NB4 (cell line): ENCODE data around the gene NET1.

Experiments used
- DNase-seq: peaks from one replicate; pipeline ENCODE4 v3.0.0; 2010; ENCODE audit warnings: low read depth
- H3K4me3 ChIP-seq: one replicate; pipeline ENCODE4 v1.5.1; 2011; ENCODE audit warnings: mild to moderate bottlenecking, low read depth, low read length, moderate library complexity
- MYC ChIP-seq: IDR thresholded peaks from 2 replicates; pipeline ENCODE4 v1.6.1; 2011; ENCODE audit warnings: low read depth, low read length
- POLR2A ChIP-seq: IDR thresholded peaks from 2 replicates; pipeline ENCODE4 v1.6.1; 2011; ENCODE audit warnings: mild to moderate bottlenecking; ENCODE audit not compliant: insufficient read length; ENCODE audit errors: extremely low read depth
- TF ChIP-seq, protein P1 (sequence below): IDR thresholded peaks from one replicate; pipeline ENCODE4 v1.5.1; 2012; ENCODE audit warnings: low read depth, low read length
- TF ChIP-seq, protein P2 (sequence below): IDR thresholded peaks from 2 replicates; pipeline ENCODE4 v1.6.1; 2011; ENCODE audit warnings: low read depth, low read length

Gene NET1

DNA sequence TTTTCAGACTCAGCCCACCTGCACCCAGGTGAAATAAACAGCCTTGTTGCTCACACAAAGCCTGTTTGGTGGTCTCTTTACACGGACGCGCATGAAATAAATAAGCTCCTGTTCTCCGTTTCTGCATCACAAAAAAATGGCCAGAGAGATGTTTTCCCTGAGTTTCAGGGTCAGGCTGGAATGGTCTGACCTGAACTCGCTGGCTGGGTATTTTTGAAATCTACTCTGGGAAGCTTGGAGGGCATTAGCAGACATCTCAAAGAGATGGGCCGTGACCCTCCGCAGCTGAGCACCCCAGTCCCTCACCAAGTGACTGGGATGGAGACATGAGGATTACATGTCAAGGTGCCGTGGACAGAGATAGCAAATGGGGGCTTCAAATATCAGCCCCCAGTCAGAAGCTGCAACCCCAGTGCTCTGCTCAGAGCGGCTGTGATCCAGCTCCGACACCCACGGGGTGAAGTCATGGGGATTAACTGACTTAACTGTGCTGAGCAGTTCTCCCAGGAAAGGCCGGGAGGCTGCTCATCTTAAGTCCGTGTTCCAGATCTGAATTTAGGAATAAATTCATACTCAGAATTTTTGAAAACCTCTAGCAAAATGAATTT is 64.7 kb downstream of the NET1 start:
- TF ChIP-seq, protein P1, sequence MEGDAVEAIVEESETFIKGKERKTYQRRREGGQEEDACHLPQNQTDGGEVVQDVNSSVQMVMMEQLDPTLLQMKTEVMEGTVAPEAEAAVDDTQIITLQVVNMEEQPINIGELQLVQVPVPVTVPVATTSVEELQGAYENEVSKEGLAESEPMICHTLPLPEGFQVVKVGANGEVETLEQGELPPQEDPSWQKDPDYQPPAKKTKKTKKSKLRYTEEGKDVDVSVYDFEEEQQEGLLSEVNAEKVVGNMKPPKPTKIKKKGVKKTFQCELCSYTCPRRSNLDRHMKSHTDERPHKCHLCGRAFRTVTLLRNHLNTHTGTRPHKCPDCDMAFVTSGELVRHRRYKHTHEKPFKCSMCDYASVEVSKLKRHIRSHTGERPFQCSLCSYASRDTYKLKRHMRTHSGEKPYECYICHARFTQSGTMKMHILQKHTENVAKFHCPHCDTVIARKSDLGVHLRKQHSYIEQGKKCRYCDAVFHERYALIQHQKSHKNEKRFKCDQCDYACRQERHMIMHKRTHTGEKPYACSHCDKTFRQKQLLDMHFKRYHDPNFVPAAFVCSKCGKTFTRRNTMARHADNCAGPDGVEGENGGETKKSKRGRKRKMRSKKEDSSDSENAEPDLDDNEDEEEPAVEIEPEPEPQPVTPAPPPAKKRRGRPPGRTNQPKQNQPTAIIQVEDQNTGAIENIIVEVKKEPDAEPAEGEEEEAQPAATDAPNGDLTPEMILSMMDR: no peak
- TF ChIP-seq MYC (no peak), POLR2A (no peak)
- TF ChIP-seq, protein P2, sequence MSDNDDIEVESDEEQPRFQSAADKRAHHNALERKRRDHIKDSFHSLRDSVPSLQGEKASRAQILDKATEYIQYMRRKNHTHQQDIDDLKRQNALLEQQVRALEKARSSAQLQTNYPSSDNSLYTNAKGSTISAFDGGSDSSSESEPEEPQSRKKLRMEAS: no peak
- H3K4me3 ChIP-seq: no peak overlapping the region
- no peak for DNase-seq

DNA sequence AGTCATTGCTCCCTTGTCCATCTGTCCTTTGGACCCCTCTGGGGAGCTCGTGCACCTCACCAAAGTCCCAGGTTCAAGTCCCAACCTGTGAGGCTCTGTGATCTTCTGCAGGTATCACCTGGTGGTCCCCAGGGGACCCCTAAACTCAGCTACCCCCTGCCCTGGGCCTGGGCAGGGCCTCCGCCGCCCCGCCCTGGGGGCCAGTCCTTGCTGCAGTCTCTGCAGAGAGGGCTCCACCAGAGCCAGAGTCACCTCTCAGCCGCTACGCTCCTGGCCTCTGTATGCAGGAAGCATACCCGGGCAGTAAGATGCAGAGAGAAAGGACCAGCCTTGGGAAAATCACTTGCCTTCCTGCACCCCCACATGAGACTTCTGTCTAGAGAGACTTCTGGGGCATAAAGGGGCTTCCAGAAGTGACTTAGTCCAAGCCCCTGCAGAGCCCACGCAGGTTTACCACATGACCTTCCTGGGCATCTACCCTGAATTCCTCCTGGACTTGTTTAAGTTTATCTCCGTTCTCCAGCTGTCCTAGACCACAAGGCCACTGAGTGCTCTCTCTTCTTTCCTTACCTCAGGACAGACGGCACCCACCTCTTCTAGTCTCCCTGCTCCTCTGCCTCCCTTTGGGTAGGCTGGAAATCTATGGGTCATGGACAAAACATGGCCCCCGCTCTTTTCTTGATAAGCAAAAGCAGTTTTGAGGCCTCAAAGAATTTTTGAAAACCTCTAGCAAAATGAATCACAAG is 65.8 kb downstream of the NET1 start:
- DNase-seq: no peak
- TF ChIP-seq POLR2A (no peak), MYC (no peak)
- TF ChIP-seq, protein P1: no peak
- TF ChIP-seq, protein P2: no peak
- no peak overlapping the region for H3K4me3 ChIP-seq

DNA sequence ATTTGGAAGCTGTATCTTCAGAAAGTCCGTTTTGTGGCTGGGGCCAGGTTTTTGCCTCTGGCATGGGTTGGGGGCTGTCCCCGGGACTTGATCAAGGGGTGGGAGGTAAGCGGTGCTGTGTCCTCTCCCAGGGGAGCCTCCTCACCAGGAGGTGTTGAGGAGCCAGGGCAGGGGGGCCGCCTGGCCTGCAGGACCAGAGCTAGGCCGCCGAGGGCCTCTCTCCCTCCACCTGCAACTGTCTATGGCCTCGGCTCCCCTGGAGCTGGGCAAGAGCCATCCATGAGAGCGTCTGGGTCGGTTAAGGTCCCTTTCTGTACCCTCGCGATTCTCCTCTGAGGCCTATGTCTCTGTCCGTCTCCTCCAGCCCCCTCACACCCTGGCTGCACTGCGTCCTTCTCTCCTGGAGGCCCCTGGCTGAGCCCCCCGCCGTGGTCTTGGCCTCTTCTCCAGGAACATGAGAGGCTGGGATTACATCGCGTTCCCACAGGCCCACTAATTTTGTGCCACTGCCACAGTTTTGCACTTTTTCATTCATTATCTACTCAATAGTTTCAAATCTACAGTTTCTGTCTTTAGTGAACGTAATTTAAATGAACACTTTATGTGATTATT is 66.4 kb downstream of the NET1 start:
- no peak overlapping the region for H3K4me3 ChIP-seq
- TF ChIP-seq, protein P2: no peak
- TF ChIP-seq MYC (no peak), POLR2A (no peak)
- TF ChIP-seq, protein P1: no peak
- DNase-seq: no peak

DNA sequence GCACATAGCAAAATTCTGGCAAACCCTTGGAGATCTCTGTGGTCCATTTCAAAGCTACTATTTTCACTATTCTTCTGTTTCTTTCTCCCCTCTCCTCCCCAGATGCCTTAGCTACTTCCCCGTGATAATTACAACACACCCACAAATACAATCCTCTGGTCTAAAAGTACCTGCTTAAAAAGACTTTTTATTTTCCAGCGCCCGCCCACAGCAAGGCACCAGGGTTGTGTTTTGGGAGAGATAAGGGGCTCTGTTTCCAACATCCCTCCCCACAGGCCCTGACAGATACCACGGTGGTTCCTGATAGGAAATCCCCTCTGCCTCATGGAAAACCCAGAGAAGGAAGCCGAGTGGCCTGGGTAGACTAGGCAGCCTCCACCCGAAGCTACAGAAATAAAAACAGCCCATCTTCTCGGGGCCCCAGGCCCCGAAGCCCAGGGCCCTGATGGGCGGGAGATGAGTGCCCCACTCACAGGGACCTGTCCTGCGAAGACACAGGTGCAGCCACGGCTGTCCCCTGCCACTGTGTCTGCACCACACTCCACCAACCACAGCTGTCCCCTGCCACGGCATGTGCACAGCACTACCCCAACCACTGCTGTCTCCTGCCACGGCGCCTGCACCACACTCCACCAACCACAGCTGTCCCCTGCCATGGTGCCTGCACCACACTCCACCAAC is 67.3 kb downstream of the NET1 start:
- DNase-seq: no peak
- no peak overlapping the region for H3K4me3 ChIP-seq
- TF ChIP-seq, protein P2: no peak
- TF ChIP-seq POLR2A: no peak
- TF ChIP-seq MYC: no peak
- TF ChIP-seq, protein P1: no peak

DNA sequence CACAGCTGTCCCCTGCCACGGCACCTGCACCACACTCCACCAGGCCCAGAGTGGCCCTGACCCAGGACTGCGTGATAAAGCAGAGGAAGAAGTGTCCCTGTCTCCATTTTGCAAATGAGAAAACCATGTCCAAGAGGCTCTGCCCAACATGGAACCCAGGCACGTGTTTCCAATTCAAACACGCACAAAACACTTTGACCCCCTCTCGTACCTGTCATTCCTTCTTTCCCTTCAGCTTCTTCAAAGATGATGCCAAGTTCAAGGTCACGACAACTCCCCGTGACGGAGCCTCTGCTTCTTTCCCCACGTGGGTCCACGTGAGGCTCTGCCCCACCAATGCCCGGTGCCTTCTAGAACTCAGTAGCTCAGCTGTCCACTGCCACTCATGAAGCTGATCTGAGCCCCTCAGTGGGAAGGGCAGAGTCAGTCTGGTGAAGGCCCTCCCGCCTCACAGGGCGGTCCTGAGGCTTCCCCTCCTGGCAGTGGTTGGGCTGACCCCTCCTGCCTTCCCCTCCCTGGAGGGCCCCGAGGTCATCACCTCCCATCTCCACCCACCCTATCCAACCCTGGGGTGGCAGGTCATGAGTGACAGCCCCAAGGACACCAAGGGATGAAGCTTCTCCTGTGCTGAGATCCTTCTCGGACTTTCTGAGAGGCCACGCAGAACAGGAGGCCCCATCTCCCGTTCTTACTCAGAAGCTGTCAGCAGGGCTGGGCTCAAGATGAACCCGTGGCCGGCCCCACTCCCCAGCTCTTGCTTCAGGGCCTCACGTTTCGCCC is 68.0 kb downstream of the NET1 start:
- TF ChIP-seq, protein P1: no peak
- TF ChIP-seq, protein P2: no peak
- TF ChIP-seq POLR2A (no peak), MYC (no peak)
- no peak overlapping the region for H3K4me3 ChIP-seq
- DNase-seq: no peak
